Spleen (tissue), 7 donors: ENCODE data around the gene APP.

ENCODE experiments used
- CTCF ChIP-seq, 11 experiments: fragments of 200-600 bp in 7 of 11; fragments of 450-650 bp in 4 of 11; sonication (generic) in 4 of 11; IDR thresholded peaks in 8 of 11; conservative IDR thresholded peaks in 3 of 11; 1 replicate in 7 of 11; 2 replicates in 4 of 11; pipeline versions ENCODE4 v1.4.0 to v1.8.0; 2016 to 2021; ENCODE audit warnings: antibody characterized with exemption in 11 of 11, inconsistent platforms in 4 of 11, mild to moderate bottlenecking in 1 of 11
- POLR2A ChIP-seq, 3 donors: fragments of 450-650 bp; IDR thresholded peaks; one replicate each; pipeline ENCODE4 v1.5.1; 2017; ENCODE audit warnings: antibody characterized with exemption in 3 of 3, mild to moderate bottlenecking in 1 of 3
- donor health status: DM: no; HTN: no; CAD: no; lungs with moderate emphysema.
- donor health status: DM: no; HTN: no; CAD: no.
- donor health status: DM: no; HTN: no; CAD: no.

GRCh38 chr21:25855576-25855975 is 315.0 kb downstream of the APP start:
- TF ChIP-seq POLR2A (IDR thresholded peaks at IDR 0.05) = no peak
- no peak for TF ChIP-seq CTCF (IDR thresholded peaks at IDR 0.05 in 8 of 11, conservative IDR thresholded peaks at IDR 0.05 in 3 of 11)
